ENCODE data around the gene DENND1A.

DNA sequence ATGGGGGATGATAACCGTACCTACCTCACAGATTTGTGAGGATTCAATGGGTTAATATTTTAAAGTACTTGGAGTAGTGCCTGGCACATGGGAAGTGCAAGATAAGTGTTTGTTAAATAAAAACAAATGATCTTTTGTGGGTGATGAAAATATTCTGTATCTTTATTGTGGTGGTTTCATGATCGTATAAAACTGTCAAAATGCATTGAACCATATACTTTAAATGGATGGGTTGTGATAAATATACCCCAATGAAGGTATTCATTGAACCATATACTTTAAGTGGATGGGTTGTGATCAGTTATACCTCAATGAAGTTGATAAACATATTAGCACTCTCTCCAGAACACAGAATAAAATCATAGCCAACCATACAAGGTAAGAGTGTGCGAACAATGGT is 339.4 kb downstream of the DENND1A start:
- TF ChIP-seq, protein P1, sequence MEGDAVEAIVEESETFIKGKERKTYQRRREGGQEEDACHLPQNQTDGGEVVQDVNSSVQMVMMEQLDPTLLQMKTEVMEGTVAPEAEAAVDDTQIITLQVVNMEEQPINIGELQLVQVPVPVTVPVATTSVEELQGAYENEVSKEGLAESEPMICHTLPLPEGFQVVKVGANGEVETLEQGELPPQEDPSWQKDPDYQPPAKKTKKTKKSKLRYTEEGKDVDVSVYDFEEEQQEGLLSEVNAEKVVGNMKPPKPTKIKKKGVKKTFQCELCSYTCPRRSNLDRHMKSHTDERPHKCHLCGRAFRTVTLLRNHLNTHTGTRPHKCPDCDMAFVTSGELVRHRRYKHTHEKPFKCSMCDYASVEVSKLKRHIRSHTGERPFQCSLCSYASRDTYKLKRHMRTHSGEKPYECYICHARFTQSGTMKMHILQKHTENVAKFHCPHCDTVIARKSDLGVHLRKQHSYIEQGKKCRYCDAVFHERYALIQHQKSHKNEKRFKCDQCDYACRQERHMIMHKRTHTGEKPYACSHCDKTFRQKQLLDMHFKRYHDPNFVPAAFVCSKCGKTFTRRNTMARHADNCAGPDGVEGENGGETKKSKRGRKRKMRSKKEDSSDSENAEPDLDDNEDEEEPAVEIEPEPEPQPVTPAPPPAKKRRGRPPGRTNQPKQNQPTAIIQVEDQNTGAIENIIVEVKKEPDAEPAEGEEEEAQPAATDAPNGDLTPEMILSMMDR (conservative IDR thresholded peaks at IDR 0.05; ENCODE audit: low read depth, low read length), result no peak
- TF ChIP-seq EZH2 (IDR thresholded peaks at IDR 0.05; ENCODE audit: low read length, unreplicated experiment), result no peak

Measured in PC-3 (cell line).